ENCODE data around the gene WWOX.

GRCh38 chr16:78126662-78127061 lies 27.2 kb downstream of the WWOX start:
- TF ChIP-seq, protein P1, sequence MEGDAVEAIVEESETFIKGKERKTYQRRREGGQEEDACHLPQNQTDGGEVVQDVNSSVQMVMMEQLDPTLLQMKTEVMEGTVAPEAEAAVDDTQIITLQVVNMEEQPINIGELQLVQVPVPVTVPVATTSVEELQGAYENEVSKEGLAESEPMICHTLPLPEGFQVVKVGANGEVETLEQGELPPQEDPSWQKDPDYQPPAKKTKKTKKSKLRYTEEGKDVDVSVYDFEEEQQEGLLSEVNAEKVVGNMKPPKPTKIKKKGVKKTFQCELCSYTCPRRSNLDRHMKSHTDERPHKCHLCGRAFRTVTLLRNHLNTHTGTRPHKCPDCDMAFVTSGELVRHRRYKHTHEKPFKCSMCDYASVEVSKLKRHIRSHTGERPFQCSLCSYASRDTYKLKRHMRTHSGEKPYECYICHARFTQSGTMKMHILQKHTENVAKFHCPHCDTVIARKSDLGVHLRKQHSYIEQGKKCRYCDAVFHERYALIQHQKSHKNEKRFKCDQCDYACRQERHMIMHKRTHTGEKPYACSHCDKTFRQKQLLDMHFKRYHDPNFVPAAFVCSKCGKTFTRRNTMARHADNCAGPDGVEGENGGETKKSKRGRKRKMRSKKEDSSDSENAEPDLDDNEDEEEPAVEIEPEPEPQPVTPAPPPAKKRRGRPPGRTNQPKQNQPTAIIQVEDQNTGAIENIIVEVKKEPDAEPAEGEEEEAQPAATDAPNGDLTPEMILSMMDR (IDR thresholded peaks at IDR 0.05) = no peak
- no peak for TF ChIP-seq POLR2A (IDR thresholded peaks at IDR 0.05)
